ENCODE measurements around the gene MED26. TPM values are rescaled to one million over a fixed set of nuclear protein-coding genes. Genes with fewer than 3 reads are reported as not detected.

Gene MED26
- total RNA-seq, 2 donors from 2014 or later: 10.8 to 11.8 TPM

DNA sequence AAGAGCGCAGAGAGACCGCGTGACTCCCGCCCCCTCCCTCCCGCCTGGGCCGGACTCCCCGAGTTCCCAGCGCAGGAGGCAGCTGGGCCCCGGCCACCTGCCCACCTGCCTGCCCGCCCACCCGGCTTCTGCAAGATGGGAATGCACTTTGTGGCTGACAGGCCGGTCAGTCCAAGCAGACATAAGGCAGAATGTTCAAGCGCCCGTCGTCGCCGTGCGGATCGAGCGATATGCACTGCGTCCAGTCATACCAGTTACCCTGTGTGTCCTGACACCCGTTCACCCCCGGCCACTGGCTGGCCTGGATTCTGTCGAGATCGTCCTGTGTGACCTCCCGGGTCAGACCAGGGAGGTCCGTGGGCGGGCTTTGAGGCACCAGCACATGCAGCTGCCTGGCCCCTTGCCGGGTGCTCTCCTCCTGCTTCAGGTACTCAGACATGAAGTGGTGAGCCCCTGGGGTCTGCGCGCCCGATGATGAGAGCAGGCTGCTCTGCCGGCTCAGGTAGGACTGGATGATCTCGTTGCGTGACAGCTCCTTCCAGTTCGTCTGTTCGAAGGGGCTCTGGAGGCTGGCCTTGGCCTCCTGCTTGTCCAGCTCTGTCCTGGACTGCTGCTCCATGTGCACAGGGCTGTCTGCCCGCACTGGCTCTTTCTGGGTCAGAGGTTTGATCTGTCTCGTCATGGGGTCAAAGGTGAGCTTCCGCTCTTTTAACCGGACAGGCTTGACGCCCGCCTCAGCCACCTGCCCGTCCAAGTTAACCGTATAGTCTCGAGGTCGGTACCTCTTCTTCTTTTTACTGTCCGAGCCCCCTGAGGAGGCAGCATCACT, 51.9 kb downstream of the MED26 start:
- H3K27ac Mint-ChIP-seq: no peak overlapping the region
- Histone ChIP-seq H3K4me1 (ENCODE audit: control insufficient read depth, insufficient read depth, low read length) (no peaks in the 10 kb centered on the region), H3K9me3 (ENCODE audit: control insufficient read depth, low read length) (no peaks in the 10 kb centered on the region), H3K9ac (ENCODE audit: extremely low read depth, low read length, poor library complexity, severe bottlenecking) (no peak overlapping the region), H3K4me3 (ENCODE audit: low read length) (no peak overlapping the region), H3K27ac (ENCODE audit: low read depth, low read length) (no peak overlapping the region), H3K27me3 (ENCODE audit: control insufficient read depth, insufficient read depth, low read length, poor library complexity, severe bottlenecking) (no peaks in the 10 kb centered on the region), H3K36me3 (ENCODE audit: control insufficient read depth, insufficient read depth, low read length) (peaks cover 31% of the 10 kb centered on the region)
- peaks cover 22% of the 10 kb centered on the region for H3K36me3 Mint-ChIP-seq (ENCODE audit: low read depth)
- no peaks in the 10 kb centered on the region for H3K9me3 Mint-ChIP-seq
- H3K4me1 Mint-ChIP-seq: peaks cover 16% of the 10 kb centered on the region
- no peak overlapping the region for H3K4me3 Mint-ChIP-seq
- WGBS, 2 experiments (ENCODE audit: insufficient coverage in 1 of 2, insufficient read length in 1 of 2): 92 to 96% methylated on average over 42 to 48 of the region's 48 CpGs
- TF ChIP-seq, protein P1, sequence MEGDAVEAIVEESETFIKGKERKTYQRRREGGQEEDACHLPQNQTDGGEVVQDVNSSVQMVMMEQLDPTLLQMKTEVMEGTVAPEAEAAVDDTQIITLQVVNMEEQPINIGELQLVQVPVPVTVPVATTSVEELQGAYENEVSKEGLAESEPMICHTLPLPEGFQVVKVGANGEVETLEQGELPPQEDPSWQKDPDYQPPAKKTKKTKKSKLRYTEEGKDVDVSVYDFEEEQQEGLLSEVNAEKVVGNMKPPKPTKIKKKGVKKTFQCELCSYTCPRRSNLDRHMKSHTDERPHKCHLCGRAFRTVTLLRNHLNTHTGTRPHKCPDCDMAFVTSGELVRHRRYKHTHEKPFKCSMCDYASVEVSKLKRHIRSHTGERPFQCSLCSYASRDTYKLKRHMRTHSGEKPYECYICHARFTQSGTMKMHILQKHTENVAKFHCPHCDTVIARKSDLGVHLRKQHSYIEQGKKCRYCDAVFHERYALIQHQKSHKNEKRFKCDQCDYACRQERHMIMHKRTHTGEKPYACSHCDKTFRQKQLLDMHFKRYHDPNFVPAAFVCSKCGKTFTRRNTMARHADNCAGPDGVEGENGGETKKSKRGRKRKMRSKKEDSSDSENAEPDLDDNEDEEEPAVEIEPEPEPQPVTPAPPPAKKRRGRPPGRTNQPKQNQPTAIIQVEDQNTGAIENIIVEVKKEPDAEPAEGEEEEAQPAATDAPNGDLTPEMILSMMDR (conservative IDR thresholded peaks at IDR 0.05): no peak
- H3K27me3 Mint-ChIP-seq (ENCODE audit: insufficient read depth): no peaks in the 10 kb centered on the region
- DNase-seq: no peak

GRCh38 chr19:16575282-16575681, 52.7 kb downstream of the MED26 start:
- Histone ChIP-seq H3K4me3 (ENCODE audit: low read length) (no peak overlapping the region), H3K27me3 (ENCODE audit: control insufficient read depth, insufficient read depth, low read length, poor library complexity, severe bottlenecking) (no peaks in the 10 kb centered on the region), H3K27ac (ENCODE audit: low read depth, low read length) (no peak overlapping the region), H3K36me3 (ENCODE audit: control insufficient read depth, insufficient read depth, low read length) (peaks cover 31% of the 10 kb centered on the region), H3K4me1 (ENCODE audit: control insufficient read depth, insufficient read depth, low read length) (no peaks in the 10 kb centered on the region), H3K9me3 (ENCODE audit: control insufficient read depth, low read length) (no peaks in the 10 kb centered on the region), H3K9ac (ENCODE audit: extremely low read depth, low read length, poor library complexity, severe bottlenecking) (no peak overlapping the region)
- DNase-seq: no peak
- TF ChIP-seq, protein P1 (conservative IDR thresholded peaks at IDR 0.05): no peak
- WGBS, 2 experiments (ENCODE audit: insufficient coverage in 1 of 2, insufficient read length in 1 of 2): 94% methylated on average over 2 of the region's 2 CpGs
- Mint-ChIP-seq H3K27ac (peak overlapping the region; percentile 68), H3K36me3 (ENCODE audit: low read depth) (peaks cover 23% of the 10 kb centered on the region), H3K27me3 (ENCODE audit: insufficient read depth) (no peaks in the 10 kb centered on the region), H3K4me3 (no peak overlapping the region), H3K9me3 (no peaks in the 10 kb centered on the region), H3K4me1 (peaks cover 16% of the 10 kb centered on the region)

GRCh38 chr19:16573925-16574324, 54.1 kb downstream of the MED26 start:
- Mint-ChIP-seq H3K27me3 (ENCODE audit: insufficient read depth) (no peaks in the 10 kb centered on the region), H3K27ac (no peak overlapping the region), H3K36me3 (ENCODE audit: low read depth) (peaks cover 27% of the 10 kb centered on the region), H3K4me1 (peaks cover 16% of the 10 kb centered on the region), H3K9me3 (no peaks in the 10 kb centered on the region), H3K4me3 (peak overlapping the region; percentile 98)
- H3K9me3 ChIP-seq (ENCODE audit: control insufficient read depth, low read length): no peaks in the 10 kb centered on the region
- TF ChIP-seq, protein P1 (conservative IDR thresholded peaks at IDR 0.05): no peak
- peak overlapping the region; percentile 89 for H3K4me3 ChIP-seq (ENCODE audit: low read length)
- no peaks in the 10 kb centered on the region for H3K27me3 ChIP-seq (ENCODE audit: control insufficient read depth, insufficient read depth, low read length, poor library complexity, severe bottlenecking)
- no peak overlapping the region for H3K9ac ChIP-seq (ENCODE audit: extremely low read depth, low read length, poor library complexity, severe bottlenecking)
- H3K36me3 ChIP-seq (ENCODE audit: control insufficient read depth, insufficient read depth, low read length): peaks cover 36% of the 10 kb centered on the region
- H3K27ac ChIP-seq (ENCODE audit: low read depth, low read length): no peak overlapping the region
- no peak for DNase-seq
- no peaks in the 10 kb centered on the region for H3K4me1 ChIP-seq (ENCODE audit: control insufficient read depth, insufficient read depth, low read length)

Measured in endodermal cell (in vitro differentiated cells).